Measurements from ENCODE around the gene SLC25A5. TPM values are rescaled to one million over a fixed set of nuclear protein-coding genes. Genes with fewer than 3 reads are reported as not detected.
"Not testable (repeated sequence)": the region's sequence is repeated elsewhere in the genome, so short reads cannot be mapped to it uniquely, and the experiment has no call there.

SLC25A5 gene
- polyA plus RNA-seq, 1 of the 3 experiments (the other 2 are of a cell fraction): 387 TPM

DNA sequence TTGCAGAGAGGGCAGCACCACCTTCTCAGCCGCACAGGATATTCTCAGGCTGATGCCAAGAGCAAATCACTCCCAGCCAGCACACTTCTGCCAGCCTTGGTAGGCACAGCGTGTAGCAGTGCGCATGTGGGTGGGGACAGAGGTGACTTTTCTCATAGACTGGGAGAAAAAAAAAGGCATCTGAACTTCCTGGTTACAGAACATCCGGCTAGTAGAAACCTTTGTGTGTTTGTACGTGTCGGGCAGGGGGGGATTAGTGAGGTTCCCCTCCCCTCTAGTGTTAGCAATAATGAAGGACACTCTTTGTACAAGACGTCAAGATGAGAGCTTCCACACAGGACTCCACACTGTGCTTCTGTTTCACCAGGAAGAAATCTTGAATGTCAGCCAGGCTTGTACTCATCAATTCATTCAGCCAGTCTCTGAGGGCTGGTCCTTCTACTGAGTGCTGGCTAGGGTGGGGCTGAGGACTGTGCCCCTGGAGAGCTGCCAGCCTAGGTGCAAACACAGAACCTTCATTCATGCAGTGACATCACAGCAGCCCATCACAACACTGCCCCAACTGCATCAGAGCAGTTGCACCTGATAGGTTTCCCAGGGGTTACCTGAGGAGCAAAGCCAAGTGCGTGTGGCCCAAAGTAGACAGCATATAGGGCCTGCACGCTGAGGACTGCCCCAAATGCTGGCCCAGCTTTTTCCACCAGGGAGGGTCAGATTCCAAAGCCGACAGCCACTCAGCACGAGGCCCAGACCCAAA lies 34.7 kb downstream of the SLC25A5 start:
- H3K4me2 ChIP-seq: peak overlapping the region; percentile 56
- POLR2A ChIA-PET: no interaction called here
- no peaks in the 10 kb centered on the region for H3K79me2 ChIP-seq (ENCODE audit: insufficient read depth)
- TF ChIP-seq, protein P1, sequence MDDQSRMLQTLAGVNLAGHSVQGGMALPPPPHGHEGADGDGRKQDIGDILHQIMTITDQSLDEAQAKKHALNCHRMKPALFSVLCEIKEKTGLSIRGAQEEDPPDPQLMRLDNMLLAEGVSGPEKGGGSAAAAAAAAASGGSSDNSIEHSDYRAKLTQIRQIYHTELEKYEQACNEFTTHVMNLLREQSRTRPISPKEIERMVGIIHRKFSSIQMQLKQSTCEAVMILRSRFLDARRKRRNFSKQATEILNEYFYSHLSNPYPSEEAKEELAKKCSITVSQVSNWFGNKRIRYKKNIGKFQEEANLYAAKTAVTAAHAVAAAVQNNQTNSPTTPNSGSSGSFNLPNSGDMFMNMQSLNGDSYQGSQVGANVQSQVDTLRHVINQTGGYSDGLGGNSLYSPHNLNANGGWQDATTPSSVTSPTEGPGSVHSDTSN (IDR thresholded peaks at IDR 0.05): no peak
- TF ChIP-seq FOXM1 (IDR thresholded peaks at IDR 0.05; ENCODE audit: low read depth): no peak
- TF ChIP-seq, protein P2, sequence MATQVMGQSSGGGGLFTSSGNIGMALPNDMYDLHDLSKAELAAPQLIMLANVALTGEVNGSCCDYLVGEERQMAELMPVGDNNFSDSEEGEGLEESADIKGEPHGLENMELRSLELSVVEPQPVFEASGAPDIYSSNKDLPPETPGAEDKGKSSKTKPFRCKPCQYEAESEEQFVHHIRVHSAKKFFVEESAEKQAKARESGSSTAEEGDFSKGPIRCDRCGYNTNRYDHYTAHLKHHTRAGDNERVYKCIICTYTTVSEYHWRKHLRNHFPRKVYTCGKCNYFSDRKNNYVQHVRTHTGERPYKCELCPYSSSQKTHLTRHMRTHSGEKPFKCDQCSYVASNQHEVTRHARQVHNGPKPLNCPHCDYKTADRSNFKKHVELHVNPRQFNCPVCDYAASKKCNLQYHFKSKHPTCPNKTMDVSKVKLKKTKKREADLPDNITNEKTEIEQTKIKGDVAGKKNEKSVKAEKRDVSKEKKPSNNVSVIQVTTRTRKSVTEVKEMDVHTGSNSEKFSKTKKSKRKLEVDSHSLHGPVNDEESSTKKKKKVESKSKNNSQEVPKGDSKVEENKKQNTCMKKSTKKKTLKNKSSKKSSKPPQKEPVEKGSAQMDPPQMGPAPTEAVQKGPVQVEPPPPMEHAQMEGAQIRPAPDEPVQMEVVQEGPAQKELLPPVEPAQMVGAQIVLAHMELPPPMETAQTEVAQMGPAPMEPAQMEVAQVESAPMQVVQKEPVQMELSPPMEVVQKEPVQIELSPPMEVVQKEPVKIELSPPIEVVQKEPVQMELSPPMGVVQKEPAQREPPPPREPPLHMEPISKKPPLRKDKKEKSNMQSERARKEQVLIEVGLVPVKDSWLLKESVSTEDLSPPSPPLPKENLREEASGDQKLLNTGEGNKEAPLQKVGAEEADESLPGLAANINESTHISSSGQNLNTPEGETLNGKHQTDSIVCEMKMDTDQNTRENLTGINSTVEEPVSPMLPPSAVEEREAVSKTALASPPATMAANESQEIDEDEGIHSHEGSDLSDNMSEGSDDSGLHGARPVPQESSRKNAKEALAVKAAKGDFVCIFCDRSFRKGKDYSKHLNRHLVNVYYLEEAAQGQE (IDR thresholded peaks at IDR 0.05; ENCODE audit: low read depth, low read length): no peak
- TF ChIP-seq, protein P3, sequence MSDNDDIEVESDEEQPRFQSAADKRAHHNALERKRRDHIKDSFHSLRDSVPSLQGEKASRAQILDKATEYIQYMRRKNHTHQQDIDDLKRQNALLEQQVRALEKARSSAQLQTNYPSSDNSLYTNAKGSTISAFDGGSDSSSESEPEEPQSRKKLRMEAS (IDR thresholded peaks at IDR 0.05; ENCODE audit: low read depth): peak; percentile 23; the same call in 1 of the 2 replicates
- CTCF ChIA-PET: interaction anchor here (1.5 to 1.9 kb wide), 4 partner anchors 10 to 15 kb away, joined by 4 to 6 read pairs (median 5); no protein-coding TSS in a partner anchor
- H3K4me1 ChIP-seq (ENCODE audit: control insufficient read depth in 1 of 2, insufficient read depth in 2 of 2, low read depth in 1 of 2, low read length in 1 of 2): peaks cover 0 to 4% of the 10 kb centered on the region in 2 experiments; a peak in 1 of 4 replicates
- no peaks in the 10 kb centered on the region for H3K9me3 ChIP-seq
- H2AFZ ChIP-seq (ENCODE audit: low read depth): peak overlapping the region; percentile 76
- H3K36me3 ChIP-seq (replicated peaks in 1 of 2; ENCODE audit: control insufficient read depth in 1 of 2, insufficient read depth in 2 of 2, low read length in 1 of 2): no peaks in the 10 kb centered on the region
- peaks cover 16% of the 10 kb centered on the region for H3F3A ChIP-seq (replicated peaks; ENCODE audit: insufficient read depth)
- 32% methylated on average over 10 of the region's 11 CpGs for WGBS (ENCODE audit: low lambda C conversion rate)
- no peaks in the 10 kb centered on the region for H4K20me1 ChIP-seq (ENCODE audit: insufficient read depth)
- H3K27me3 ChIP-seq (ENCODE audit: insufficient read depth): 0 out of 2 replicates have a peak, but pooled peaks cover 1% of the 10 kb centered on the region
- no peak overlapping the region; the same call in 1 of the 2 replicates for H3K9ac ChIP-seq
- H3K4me3 ChIP-seq (ENCODE audit: low read depth in 2 of 2, low read length in 1 of 2): no peak overlapping the region
- no peak for DNase-seq
- H3K9me2 ChIP-seq: no peaks in the 10 kb centered on the region
- peak overlapping the region; percentile 18 to 77; a peak in 2 of 4 replicates for H3K27ac ChIP-seq (ENCODE audit: low read depth in 2 of 2, low read length in 1 of 2)

GRCh38 chrX:119503484-119503861 lies 35.2 kb downstream of the SLC25A5 start:
- no peaks in the 10 kb centered on the region for H3K27me3 ChIP-seq (ENCODE audit: insufficient read depth)
- peak overlapping the region; percentile 56 for H3K4me2 ChIP-seq
- no peak overlapping the region for H3K9ac ChIP-seq
- no peak for DNase-seq
- peaks cover 16% of the 10 kb centered on the region for H3F3A ChIP-seq (replicated peaks; ENCODE audit: insufficient read depth)
- no peak overlapping the region for H3K4me3 ChIP-seq (ENCODE audit: low read depth in 2 of 2, low read length in 1 of 2)
- POLR2A ChIA-PET: no interaction called here
- H3K27ac ChIP-seq (ENCODE audit: low read depth in 2 of 2, low read length in 1 of 2): peak overlapping the region in 1 of 2 experiments; percentile 77; a peak in 2 of 4 replicates
- peaks cover 0 to 4% of the 10 kb centered on the region in 2 experiments; a peak in 1 of 4 replicates for H3K4me1 ChIP-seq (ENCODE audit: control insufficient read depth in 1 of 2, insufficient read depth in 2 of 2, low read depth in 1 of 2, low read length in 1 of 2)
- TF ChIP-seq TCF12 (IDR thresholded peaks at IDR 0.05) (peak; percentile 46), CHD2 (IDR thresholded peaks at IDR 0.05; ENCODE audit: low read length, partially characterized antibody) (no peak), JUND (IDR thresholded peaks at IDR 0.05) (peak; percentile 43; the same call in 1 of the 2 replicates), FOSL2 (IDR thresholded peaks at IDR 0.05; ENCODE audit: borderline replicate concordance, low read depth) (peak; percentile 30; the same call in 1 of the 2 replicates), ELF1 (IDR thresholded peaks at IDR 0.05) (0 out of 2 replicates have a peak, but pooled peaks have one; percentile 17), RFX5 (IDR thresholded peaks at IDR 0.05; ENCODE audit: low read length) (no peak)
- TF ChIP-seq, protein P3 (IDR thresholded peaks at IDR 0.05; ENCODE audit: low read depth): peak; percentile 1; the same call in 1 of the 2 replicates
- no peaks in the 10 kb centered on the region for H3K79me2 ChIP-seq (ENCODE audit: insufficient read depth)
- H3K9me3 ChIP-seq: no peaks in the 10 kb centered on the region
- H3K36me3 ChIP-seq (replicated peaks in 1 of 2; ENCODE audit: control insufficient read depth in 1 of 2, insufficient read depth in 2 of 2, low read length in 1 of 2): no peaks in the 10 kb centered on the region
- CTCF ChIA-PET: interaction anchor here (1.5 to 1.9 kb wide), 4 partner anchors 9 to 16 kb away, joined by 4 to 6 read pairs (median 5); no protein-coding TSS in a partner anchor
- WGBS (ENCODE audit: low lambda C conversion rate): 0% methylated on average over 2 of the region's 2 CpGs
- H4K20me1 ChIP-seq (ENCODE audit: insufficient read depth): no peaks in the 10 kb centered on the region
- no peaks in the 10 kb centered on the region for H3K9me2 ChIP-seq
- peak overlapping the region; percentile 76 for H2AFZ ChIP-seq (ENCODE audit: low read depth)

DNA sequence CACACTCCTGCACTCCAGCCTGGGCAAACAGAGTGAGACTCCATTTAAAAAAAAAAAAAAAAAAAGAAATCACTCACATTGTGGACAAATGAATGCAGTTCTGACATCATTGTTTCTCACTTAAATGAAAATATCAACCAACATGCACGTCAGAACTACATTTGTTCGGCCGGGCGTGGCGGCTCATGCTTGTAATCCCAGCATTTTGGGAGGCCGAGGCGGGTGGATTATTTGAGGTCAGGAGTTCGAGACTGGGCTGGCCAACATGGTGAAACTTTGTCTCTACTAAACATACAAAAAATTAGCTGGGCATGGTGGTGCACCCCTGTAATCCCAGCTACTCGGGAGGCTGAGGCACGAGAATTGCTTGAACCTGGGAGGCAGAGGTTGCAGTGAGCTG lies 36.9 kb downstream of the SLC25A5 start:
- DNase-seq; POLR2A ChIA-PET; H3K27ac ChIP-seq (ENCODE audit: low read depth in 2 of 2, low read length in 1 of 2); H3K4me3 ChIP-seq (ENCODE audit: low read depth in 2 of 2, low read length in 1 of 2); H3K9me3 ChIP-seq; H3K9me2 ChIP-seq; H3K36me3 ChIP-seq (replicated peaks in 1 of 2; ENCODE audit: control insufficient read depth in 1 of 2, insufficient read depth in 2 of 2, low read length in 1 of 2); H4K20me1 ChIP-seq (ENCODE audit: insufficient read depth); H3K4me1 ChIP-seq (ENCODE audit: control insufficient read depth in 1 of 2, insufficient read depth in 2 of 2, low read depth in 1 of 2, low read length in 1 of 2); H3K4me2 ChIP-seq; H3K9ac ChIP-seq; H2AFZ ChIP-seq (ENCODE audit: low read depth); H3K27me3 ChIP-seq (ENCODE audit: insufficient read depth); H3K79me2 ChIP-seq (ENCODE audit: insufficient read depth): not testable (repeated sequence)
- CTCF ChIA-PET: interaction anchor here (1.9 to 2.7 kb wide), 2 partner anchors 11 to 16 kb away, joined by 6 to 11 read pairs; no protein-coding TSS in a partner anchor
- peaks cover 16% of the 10 kb centered on the region for H3F3A ChIP-seq (replicated peaks; ENCODE audit: insufficient read depth)
- WGBS (ENCODE audit: low lambda C conversion rate): 48% methylated on average over 10 of the region's 10 CpGs

Measured in SK-N-SH (cell line).